ENCODE data around the gene MYOZ3.

GRCh38 chr5:150700246-150700593 is 39.2 kb downstream of the MYOZ3 start:
- TF ChIP-seq CTCF (IDR thresholded peaks at IDR 0.05; ENCODE audit: low read depth, low read length) (no peak), EZH2phosphoT487 (IDR thresholded peaks at IDR 0.05; ENCODE audit: low read depth) (no peak)

All from OCI-LY3 (cell line).